Ishikawa (cell line): ENCODE results near the gene MAP2K4.
A peak's percentile ranks its signal among the peaks of the same experiment; 100 is the strongest.

Experiments
- CEBPB ChIP-seq: IDR thresholded peaks from 2 replicates; pipeline ENCODE4 v1.6.1; 2012
- CREB1 ChIP-seq: IDR thresholded peaks from 2 replicates; pipeline ENCODE4 v1.6.1; 2012; ENCODE audit warnings: low read depth
- EGR1 ChIP-seq: IDR thresholded peaks from 2 replicates; pipeline ENCODE4 v1.6.1; 2012
- EP300 ChIP-seq: IDR thresholded peaks from 2 replicates; pipeline ENCODE4 v1.6.1; 2012; ENCODE audit warnings: borderline replicate concordance
- FOXM1 ChIP-seq: IDR thresholded peaks from 2 replicates; pipeline ENCODE4 v1.6.1; 2012; ENCODE audit warnings: low read depth, borderline replicate concordance
- NFIC ChIP-seq: IDR thresholded peaks from 2 replicates; pipeline ENCODE4 v1.6.1; 2012
- RAD21 ChIP-seq: IDR thresholded peaks from 2 replicates; pipeline ENCODE4 v1.6.1; 2012; ENCODE audit warnings: low read depth
- TAF1 ChIP-seq: IDR thresholded peaks from 2 replicates; pipeline ENCODE4 v1.6.1; 2012; ENCODE audit warnings: low read depth, mild to moderate bottlenecking
- TCF12 ChIP-seq: IDR thresholded peaks from 2 replicates; pipeline ENCODE4 v1.6.1; 2012; ENCODE audit warnings: low read depth
- TEAD4 ChIP-seq: IDR thresholded peaks from 2 replicates; pipeline ENCODE4 v1.6.1; 2012
- YY1 ChIP-seq: IDR thresholded peaks from 2 replicates; pipeline ENCODE4 v1.6.1; 2012; ENCODE audit warnings: low read depth
- ZBTB7A ChIP-seq: IDR thresholded peaks from 2 replicates; pipeline ENCODE4 v1.6.1; 2012; ENCODE audit warnings: low read depth
- TF ChIP-seq, protein P1 (sequence below): IDR thresholded peaks from 2 replicates; pipeline ENCODE4 v1.6.1; 2012
- TF ChIP-seq, protein P2 (sequence below): IDR thresholded peaks from 2 replicates; pipeline ENCODE4 v1.6.1; 2012
- TF ChIP-seq, protein P3 (sequence below): IDR thresholded peaks from 2 replicates; pipeline ENCODE4 v1.6.1; 2012; ENCODE audit warnings: low read depth, mild to moderate bottlenecking

MAP2K4 gene

DNA sequence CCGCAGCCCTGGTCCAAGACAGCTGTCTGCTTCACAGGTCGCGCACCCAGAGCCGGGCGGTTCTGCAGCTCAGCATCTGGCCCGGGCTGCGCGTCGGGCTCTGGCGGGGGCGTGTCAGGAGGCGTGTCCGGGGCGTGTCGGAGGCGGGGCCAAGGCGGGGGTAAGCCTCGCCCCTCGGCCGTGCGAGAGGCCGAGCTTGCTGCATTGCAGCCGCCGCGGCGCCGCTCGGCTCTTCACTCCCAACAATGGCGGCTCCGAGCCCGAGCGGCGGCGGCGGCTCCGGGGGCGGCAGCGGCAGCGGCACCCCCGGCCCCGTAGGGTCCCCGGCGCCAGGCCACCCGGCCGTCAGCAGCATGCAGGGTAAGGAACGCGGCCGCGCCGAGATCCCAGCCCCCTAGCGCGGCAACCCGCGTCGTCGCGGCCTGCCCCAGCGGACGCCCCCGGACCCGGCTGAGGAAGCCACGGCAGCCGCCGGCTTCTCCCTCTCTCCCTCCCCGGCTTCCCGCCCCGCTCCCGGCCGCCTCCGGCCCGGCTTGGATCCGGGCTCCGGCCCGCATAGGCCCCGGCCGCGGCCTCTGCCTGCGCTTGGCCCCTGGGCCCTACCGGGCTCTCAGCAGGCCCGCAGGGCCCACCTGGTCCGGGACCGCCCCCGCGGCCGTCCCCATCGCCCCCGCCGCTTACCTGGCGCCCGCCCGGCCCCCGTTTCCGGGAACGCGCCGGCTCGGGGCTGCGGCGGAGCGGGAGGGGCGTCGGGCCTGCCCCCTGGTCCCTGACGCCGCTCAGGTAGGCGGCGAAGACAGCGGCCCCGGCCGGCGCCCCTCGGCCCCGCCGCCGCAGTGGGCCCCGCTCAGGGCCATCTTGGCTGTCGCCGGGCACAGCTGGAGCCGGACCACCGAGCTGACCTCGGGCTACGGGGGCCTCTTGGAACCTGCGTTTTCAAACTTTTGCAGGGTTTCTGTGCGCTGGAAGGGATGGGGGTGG, at the start of gene MAP2K4:
Gene MAP2K4, plus strand, starts transcription at position 236 of the 981 bp plus-strand sequence. Its CDS starts 10 bp downstream, at position 246.
- TF ChIP-seq CEBPB (no peak), FOXM1 (no peak), RAD21 (no peak), TCF12 (no peak), YY1 (peak; percentile 87), TEAD4 (no peak; the same call in 1 of the 2 replicates), ZBTB7A (no peak), NFIC (no peak), TAF1 (peak; percentile 83), EP300 (no peak), CREB1 (no peak), EGR1 (peak; percentile 27; the same call in 1 of the 2 replicates)
- TF ChIP-seq, protein P1, sequence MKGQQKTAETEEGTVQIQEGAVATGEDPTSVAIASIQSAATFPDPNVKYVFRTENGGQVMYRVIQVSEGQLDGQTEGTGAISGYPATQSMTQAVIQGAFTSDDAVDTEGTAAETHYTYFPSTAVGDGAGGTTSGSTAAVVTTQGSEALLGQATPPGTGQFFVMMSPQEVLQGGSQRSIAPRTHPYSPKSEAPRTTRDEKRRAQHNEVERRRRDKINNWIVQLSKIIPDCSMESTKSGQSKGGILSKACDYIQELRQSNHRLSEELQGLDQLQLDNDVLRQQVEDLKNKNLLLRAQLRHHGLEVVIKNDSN: no peak
- TF ChIP-seq, protein P2, sequence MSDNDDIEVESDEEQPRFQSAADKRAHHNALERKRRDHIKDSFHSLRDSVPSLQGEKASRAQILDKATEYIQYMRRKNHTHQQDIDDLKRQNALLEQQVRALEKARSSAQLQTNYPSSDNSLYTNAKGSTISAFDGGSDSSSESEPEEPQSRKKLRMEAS: peak; percentile 21; the same call in 1 of the 2 replicates
- TF ChIP-seq, protein P3, sequence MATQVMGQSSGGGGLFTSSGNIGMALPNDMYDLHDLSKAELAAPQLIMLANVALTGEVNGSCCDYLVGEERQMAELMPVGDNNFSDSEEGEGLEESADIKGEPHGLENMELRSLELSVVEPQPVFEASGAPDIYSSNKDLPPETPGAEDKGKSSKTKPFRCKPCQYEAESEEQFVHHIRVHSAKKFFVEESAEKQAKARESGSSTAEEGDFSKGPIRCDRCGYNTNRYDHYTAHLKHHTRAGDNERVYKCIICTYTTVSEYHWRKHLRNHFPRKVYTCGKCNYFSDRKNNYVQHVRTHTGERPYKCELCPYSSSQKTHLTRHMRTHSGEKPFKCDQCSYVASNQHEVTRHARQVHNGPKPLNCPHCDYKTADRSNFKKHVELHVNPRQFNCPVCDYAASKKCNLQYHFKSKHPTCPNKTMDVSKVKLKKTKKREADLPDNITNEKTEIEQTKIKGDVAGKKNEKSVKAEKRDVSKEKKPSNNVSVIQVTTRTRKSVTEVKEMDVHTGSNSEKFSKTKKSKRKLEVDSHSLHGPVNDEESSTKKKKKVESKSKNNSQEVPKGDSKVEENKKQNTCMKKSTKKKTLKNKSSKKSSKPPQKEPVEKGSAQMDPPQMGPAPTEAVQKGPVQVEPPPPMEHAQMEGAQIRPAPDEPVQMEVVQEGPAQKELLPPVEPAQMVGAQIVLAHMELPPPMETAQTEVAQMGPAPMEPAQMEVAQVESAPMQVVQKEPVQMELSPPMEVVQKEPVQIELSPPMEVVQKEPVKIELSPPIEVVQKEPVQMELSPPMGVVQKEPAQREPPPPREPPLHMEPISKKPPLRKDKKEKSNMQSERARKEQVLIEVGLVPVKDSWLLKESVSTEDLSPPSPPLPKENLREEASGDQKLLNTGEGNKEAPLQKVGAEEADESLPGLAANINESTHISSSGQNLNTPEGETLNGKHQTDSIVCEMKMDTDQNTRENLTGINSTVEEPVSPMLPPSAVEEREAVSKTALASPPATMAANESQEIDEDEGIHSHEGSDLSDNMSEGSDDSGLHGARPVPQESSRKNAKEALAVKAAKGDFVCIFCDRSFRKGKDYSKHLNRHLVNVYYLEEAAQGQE: no peak

DNA sequence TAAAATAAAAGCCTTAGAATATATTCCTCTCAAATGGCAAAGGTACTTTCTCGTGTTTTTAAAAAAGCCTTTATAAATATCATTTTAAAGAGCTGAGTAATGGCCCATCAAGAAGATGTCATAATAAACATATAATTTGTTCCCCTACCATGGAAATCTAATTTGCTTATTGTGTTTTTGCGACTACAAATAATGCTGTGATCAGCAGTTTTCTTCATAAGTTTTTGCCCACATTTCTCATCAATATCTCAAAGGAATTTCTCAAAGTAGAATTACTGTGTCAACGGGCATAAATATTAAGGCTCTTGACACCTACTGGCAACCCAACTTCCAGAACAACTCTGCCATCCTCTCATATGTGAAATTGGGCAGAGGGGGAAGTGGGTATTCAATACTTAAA, 40.9 kb upstream of the MAP2K4 start:
- TF ChIP-seq, protein P2: no peak
- TF ChIP-seq TEAD4 (no peak), EP300 (no peak), CEBPB (no peak), NFIC (no peak), YY1 (no peak), ZBTB7A (no peak), TCF12 (no peak), TAF1 (no peak), EGR1 (no peak), RAD21 (no peak), CREB1 (no peak), FOXM1 (no peak)
- TF ChIP-seq, protein P1: no peak
- TF ChIP-seq, protein P3: no peak

DNA sequence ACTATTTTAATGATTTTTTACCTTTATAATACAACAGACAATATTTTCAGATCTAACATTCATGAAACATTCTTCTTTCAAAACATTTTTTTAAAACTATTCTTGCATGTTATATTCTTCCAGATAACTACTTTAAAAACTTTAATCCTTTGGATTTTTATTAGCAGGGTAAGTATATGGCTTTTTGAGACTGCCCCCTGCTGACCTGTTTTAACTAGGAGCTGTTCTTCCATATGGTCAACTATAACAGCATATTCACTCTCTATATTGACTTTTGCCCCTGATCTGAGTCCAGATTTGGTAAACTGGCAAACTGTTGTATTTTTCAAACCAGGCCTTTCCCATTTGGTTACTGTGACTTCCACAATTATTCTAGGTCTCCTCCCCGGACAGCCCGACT, 39.9 kb upstream of the MAP2K4 start:
- no peak for TF ChIP-seq RAD21
- TF ChIP-seq CREB1: no peak
- no peak for TF ChIP-seq FOXM1

DNA sequence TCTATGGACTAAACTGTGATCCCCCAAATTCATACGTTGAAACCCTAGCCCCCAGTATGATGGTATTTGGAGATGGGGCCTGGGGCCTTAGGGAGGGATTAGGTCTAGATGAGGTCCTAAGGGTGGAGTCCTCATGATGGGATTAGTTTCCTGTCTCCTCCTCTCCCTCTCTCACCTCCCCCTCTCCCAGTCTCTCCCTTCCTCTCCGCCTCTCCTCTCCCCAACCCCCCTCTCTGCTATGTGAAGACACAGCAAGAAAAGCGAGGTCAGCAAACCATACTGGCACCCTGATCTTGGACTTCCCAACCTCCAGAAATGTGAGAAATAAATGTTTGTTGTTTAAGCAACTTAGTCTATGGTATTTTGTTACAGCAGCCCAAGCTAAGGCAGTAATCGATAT, 38.8 kb upstream of the MAP2K4 start:
- TF ChIP-seq EP300 (no peak), YY1 (no peak), TAF1 (no peak), NFIC (no peak), TEAD4 (no peak), CEBPB (no peak), EGR1 (no peak), FOXM1 (no peak), RAD21 (no peak), TCF12 (no peak), ZBTB7A (no peak), CREB1 (no peak)
- TF ChIP-seq, protein P2: no peak
- TF ChIP-seq, protein P1: no peak
- TF ChIP-seq, protein P3: no peak
